Activated CD8-positive, alpha-beta memory T cell treated with anti-CD3 and anti-CD28 coated beads, Interleukin-2, amount 50 U/mL, for 4 hours (primary cell): Measurements from ENCODE around the gene SCRT2.
A peak's percentile ranks its signal among the peaks of the same experiment; 100 is the strongest.
"Not testable (repeated sequence)": the region's sequence is repeated elsewhere in the genome, so short reads cannot be mapped to it uniquely, and the experiment has no call there.

Source experiments
- DNase-seq: peaks from one replicate; pipeline ENCODE4 v3.0.0-alpha.2; 2020

SCRT2 gene

DNA sequence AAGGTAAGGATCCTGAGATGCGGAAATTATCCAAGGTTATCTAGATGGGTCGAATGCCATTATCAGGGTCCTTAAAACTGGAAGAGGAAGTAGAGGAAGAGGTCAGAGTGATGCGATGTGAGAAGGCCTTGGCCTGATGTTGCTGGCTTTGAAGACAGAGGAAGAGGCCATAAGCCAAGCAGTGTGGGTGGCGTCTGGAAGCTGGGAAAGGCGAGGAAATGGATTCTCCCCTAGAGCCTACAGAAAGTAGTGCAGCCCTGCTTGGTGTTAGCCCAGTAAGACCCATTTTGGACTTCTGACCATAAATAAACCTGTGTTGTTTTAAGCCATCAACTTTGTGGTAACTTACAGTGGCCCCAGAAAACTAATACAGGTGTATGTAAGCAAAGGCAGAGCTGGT, 24.6 kb downstream of the SCRT2 start:
- no peak for DNase-seq

GRCh38 chr20:650281-650680, 25.3 kb downstream of the SCRT2 start:
- no peak for DNase-seq

DNA sequence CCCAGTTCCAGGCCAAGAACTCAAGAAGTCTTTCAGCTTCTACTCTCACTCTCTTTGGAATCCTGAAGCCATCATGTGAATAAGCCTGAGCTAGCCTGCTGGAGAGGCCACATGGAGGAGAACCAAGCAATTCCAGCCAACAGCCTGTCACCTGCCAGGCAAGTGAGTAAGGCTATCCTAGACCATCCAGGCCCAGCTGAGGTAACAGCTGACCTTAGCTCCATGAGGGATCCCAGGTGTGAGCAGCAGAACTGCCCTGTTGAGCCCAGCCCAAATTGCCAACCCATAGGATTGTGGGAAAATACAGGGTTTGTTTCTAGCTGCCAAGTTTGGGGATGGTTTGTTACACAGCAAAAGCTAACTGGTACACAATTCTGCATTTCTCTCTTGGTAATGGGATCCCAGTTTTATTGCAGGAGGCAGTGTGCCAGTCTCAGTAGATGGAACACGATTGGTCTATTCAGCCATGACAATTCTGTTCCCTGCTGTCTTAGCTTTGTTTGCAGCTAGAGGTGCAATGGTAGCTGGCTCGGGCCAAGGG, 28.1 kb downstream of the SCRT2 start:
- no peak for DNase-seq

GRCh38 chr20:646868-647233, 28.8 kb downstream of the SCRT2 start:
- DNase-seq: no peak

DNA sequence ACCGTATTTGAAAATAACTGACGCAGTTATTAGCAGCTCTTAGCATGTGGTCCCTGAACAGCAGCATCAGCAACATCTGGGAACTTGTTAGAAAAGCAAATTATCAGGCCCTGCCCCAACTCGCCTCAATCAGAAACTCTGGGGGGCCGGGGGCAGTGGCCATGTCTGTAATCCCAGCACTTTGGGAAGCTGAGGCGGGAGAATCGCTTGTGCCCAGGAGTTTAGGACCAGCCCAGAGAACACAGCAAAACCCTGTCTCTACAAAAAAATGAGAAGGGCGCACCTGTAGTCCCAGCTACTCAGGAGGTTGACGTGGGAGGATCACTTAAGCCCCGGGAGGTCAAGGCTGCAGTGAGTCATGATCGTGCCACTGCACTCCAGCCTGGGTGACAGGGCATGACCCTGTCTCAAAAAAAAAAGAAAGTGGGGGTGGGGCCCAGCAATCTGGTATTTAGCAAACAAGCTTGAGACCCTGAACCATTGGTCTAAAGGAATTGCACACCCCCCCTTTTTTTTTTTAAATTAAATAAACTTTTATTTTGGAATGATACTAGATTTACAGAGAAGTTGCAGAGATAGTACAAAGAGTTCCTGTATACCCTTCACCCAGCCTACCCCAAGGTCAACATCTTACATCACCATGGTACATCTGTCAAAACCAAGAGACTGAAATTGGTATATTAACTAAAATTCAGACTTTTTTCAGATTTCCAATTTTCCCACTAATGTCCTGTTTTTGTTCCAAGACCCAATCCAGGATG, 29.3 kb downstream of the SCRT2 start:
- no peak for DNase-seq

GRCh38 chr20:645318-646106, 30.1 kb downstream of the SCRT2 start:
- DNase-seq: peak; percentile 65

- DNase-seq: no peak
Observed at GRCh38 chr20:644692-645317, 30.8 kb downstream of the SCRT2 start.

DNA sequence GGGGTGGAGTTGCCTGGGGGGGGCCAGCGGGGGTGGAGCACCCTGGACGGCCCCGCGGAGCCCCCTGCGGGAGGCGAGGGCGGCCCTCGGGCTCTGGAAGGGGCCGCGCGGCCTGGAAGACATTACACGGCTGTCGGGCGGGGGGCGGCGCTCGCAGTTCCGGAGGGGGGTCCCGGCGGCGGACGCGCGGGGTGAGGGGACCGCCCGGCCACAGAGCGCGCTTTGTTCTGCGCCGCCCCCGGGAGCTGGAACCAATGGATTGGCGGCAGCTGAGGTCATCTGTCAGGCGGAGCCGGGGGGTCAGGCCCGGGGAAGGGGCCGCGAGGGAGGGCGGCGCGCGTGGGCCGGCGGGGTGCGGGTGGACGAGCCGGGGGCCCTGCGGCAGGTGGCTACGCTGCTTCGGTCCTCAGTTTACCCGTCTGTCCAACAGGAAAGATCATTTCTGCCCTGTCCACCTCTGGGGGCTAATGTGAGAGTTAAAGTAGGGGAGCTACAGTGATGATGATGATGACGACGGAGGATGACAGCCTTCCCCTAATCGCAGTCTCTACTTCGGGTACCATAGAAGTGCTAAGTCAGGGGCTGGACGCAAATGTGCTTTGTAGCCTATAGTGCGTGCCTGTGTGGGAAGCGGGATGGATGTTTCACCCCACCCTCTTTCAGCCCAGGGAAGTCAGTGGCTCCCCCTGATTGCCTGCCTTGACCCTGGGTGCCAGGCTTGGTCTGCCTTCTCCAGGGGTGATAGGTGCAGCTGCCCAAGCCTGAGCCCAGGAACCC, 33.0 kb downstream of the SCRT2 start:
- no peak for DNase-seq

DNA sequence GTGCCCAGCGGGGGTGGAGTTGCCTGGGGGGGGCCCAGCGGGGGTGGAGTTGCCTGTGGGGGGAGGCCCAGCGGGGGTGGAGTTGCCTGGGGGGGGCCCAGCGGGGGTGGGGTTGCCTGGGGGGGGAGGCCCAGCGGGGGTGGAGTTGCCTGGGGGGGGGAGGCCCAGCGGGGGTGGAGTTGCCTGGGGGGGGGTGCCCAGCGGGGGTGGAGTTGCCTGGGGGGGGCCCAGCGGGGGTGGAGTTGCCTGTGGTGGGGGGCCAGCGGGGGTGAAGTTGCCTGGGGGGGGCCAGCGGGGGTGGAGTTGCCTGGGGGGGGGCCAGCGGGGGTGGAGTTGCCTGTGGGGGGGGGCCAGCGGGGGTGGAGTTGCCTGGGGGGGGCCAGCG, 33.6 kb downstream of the SCRT2 start:
- DNase-seq: not testable (repeated sequence)

DNA sequence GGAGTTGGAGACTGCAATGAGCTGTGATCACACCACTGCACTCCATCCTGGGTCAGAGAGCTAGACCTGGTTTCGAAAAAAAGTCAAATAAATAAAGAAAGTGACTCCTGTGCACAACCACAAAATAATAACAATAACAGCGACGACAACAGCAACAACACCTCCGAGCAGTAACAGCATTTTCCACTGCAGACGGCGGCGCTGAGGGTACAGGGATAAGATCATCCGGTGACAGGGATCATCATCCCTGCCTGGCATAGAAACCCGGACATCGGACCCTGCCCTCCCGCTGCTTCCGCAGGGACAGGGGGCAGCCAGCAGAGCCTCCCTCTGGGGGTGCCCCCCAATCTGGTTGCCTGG, 34.1 kb downstream of the SCRT2 start:
- no peak for DNase-seq

GRCh38 chr20:640674-641515, 34.7 kb downstream of the SCRT2 start:
- DNase-seq: no peak

DNA sequence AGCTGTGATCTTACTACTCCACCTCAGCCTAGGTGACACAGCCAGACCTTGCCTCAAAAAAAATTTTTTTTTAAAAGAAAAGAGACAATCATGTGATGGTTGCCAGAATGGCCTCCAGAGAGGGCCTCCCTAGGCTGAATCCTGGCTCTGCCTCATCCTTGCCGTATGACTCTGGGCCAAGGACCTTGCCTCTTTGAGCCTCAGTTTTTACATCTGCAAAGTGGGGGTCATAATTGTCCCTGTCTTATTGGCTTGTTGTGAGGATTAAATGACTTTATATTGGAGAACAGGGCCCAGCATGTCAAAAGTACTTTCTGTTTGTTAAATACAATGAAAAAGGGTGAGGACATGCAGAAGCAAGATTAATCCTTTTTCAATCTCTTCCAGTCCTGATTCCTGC, 37.0 kb downstream of the SCRT2 start:
- no peak for DNase-seq

GRCh38 chr20:637559-637958, 38.0 kb downstream of the SCRT2 start:
- no peak for DNase-seq

DNA sequence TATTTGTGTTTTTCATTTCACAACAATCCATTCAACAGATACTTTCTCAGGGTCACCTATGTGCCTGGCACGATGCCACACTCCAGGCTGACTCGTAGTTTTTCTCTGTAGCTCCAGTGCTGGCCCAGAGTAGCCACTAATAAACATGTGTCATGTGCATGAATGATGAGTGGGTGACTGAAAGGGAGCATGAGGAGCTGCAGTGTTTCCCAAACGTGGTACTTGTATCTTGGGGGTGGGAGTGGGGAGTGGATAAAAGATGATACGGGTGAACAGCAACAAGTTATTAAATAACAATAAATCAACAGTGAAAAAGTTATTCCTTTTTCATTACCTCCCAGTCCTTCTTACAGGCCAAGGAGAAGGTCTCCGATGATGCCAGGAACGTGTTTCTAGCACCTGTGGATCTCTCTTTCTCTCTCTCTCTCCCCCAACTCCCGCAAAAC, 39.7 kb downstream of the SCRT2 start:
- no peak for DNase-seq

GRCh38 chr20:635028-635892, 40.3 kb downstream of the SCRT2 start:
- DNase-seq: no peak

DNA sequence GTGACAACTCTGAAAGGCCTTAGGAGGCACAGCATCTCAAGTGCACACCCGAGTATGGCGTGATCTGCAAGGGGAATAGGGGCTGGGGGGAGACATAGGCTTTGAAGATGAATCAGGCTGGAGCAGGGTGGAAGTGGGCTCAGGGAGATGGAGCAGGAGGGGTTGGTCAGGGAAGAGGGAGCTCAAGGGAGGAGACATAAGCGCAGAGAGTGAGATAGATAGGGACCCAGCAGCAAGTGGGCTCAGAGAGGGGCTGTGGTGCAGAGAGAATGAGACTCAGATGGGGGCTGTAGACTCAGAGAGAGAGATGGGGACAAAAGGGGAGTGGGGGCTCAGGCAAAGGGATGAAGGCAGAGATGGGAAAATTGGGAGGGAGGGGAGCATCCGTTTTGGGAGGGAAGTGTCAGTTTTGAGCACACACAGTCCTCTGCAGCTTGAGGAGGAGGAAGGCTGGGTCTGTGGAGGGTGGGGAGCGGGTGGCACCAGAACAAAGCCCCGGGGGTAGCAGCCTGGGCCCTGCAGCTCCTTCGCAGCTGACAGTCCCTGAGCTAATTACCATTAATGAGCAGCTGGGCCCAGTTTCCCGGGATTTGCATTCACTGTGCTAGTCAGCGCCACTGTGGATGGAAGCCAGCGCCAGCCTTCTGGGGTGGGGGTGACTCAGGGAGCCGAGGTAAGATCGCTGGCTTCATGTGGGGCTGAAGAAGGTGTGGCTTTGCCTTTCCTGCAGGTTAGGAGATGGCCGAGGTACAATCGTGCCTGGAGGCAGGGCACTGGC, 41.3 kb downstream of the SCRT2 start:
- DNase-seq: no peak

DNA sequence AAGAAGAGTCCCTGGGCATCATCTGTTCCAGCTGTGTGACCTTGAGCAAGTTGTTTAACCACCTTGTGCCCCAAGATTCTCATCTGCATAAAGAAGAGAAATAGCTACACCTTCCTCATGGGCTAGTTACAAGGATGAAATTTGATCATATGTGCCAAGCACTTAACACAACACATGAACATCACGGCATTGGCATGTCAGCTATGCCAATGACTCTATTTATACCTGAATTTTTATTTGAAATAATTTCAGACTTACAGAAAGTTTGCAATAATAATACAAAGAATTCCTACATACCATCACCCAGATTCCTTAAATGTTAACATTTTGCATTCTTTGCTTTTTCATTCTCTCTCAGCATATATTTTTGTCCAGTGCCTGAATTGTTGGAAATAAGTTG, 44.5 kb downstream of the SCRT2 start:
- DNase-seq: no peak

- DNase-seq: no peak
Observed at GRCh38 chr20:626579-626978, 49.0 kb downstream of the SCRT2 start.

DNA sequence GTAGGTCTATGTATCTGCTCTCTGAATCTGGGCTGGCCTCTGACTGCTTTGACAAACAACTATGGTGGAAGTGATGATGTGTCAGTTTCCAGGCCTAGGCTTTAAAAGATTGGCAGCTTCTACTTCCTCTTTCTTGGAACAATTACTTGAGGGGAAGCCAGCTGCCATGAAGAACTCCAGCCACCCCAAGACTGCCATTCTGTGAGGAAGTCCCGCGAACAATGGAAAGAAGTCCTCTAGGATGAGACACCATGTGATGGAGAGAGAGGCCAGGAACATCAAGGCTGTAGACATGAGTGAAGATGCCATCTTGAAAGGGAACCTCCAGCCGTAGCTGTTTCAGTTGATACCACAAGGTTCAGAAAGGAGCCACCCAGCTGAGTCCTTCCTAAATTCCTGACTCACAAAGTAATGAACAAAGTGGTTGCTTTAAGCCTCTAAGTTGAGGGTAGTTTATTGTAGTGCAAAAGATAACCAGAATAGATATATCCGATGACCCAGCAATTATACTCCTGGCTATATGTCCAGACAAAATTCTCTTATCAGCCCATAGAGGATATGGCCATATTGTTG, 50.2 kb downstream of the SCRT2 start:
- DNase-seq: no peak

DNA sequence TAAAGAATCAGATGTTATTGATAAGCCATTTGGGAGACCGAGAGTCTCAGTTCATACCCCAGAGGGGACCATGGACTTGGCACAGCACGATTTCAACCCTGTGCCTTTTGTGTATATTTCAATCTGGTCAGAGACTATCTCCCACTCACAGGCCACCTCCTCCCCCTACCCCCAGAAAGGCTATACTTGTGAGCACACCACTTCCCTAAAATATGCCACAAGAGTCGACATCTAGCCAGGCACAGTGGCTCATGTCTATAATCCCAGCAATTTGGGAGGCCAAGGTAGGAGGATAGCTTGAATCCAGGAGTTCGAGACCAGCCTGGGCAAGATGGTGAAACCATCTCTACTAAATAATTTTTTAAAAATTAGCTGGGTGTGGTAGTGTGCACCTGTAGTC, 51.9 kb downstream of the SCRT2 start:
- DNase-seq: no peak
